Measurements from ENCODE around the gene VWDE. TPM values are rescaled to one million over a fixed set of nuclear protein-coding genes. Genes with fewer than 3 reads are reported as not detected.

VWDE gene
- total and polyA plus RNA-seq, 9 donors, result 0.79 to 5.8 (median 2.3) TPM

GRCh38 chr7:12378389-12378788, 25.3 kb downstream of the VWDE start:
- DNase-seq, result peak; percentile 22

GRCh38 chr7:12377406-12377805, 26.3 kb downstream of the VWDE start:
- no CpG with 5 or more reads among the region's 5 CpGs for WGBS (ENCODE audit: insufficient coverage)
- Histone ChIP-seq H3K27ac (ENCODE audit: low read length) (no peak overlapping the region), H3K4me3 (ENCODE audit: low read length) (no peak overlapping the region), H3K4me1 (ENCODE audit: control insufficient read depth, insufficient read depth, low read length) (no peaks in the 10 kb centered on the region), H3K9me3 (replicated peaks; ENCODE audit: control insufficient read depth, low read depth, low read length) (no peaks in the 10 kb centered on the region), H3K36me3 (ENCODE audit: control insufficient read depth, insufficient read depth, low read length) (no peaks in the 10 kb centered on the region), H3K27me3 (ENCODE audit: control insufficient read depth, insufficient read depth, low read length) (no peaks in the 10 kb centered on the region)
- DNase-seq, result peak; percentile 59

More at GRCh38 chr7:12378389-12378788, 25.3 kb downstream of the VWDE start:
- Histone ChIP-seq H3K4me3 (ENCODE audit: low read length) (no peak overlapping the region), H3K27ac (ENCODE audit: low read length) (no peak overlapping the region), H3K27me3 (ENCODE audit: control insufficient read depth, insufficient read depth, low read length) (no peaks in the 10 kb centered on the region), H3K9me3 (replicated peaks; ENCODE audit: control insufficient read depth, low read depth, low read length) (no peaks in the 10 kb centered on the region), H3K36me3 (ENCODE audit: control insufficient read depth, insufficient read depth, low read length) (no peaks in the 10 kb centered on the region), H3K4me1 (ENCODE audit: control insufficient read depth, insufficient read depth, low read length) (no peaks in the 10 kb centered on the region)
- WGBS (ENCODE audit: insufficient coverage), result no CpG with 5 or more reads among the region's 2 CpGs

- no peaks in the 10 kb centered on the region for H3K27me3 ChIP-seq (ENCODE audit: control insufficient read depth, insufficient read depth, low read length)
- H3K27ac ChIP-seq (ENCODE audit: low read length), result no peak overlapping the region
- WGBS (ENCODE audit: insufficient coverage), result no CpG with 5 or more reads among the region's 5 CpGs
- no peak overlapping the region for H3K4me3 ChIP-seq (ENCODE audit: low read length)
- no peaks in the 10 kb centered on the region for H3K36me3 ChIP-seq (ENCODE audit: control insufficient read depth, insufficient read depth, low read length)
- peaks cover 2% of the 10 kb centered on the region for H3K4me1 ChIP-seq (ENCODE audit: control insufficient read depth, insufficient read depth, low read length)
- DNase-seq, result no peak
- H3K9me3 ChIP-seq (replicated peaks; ENCODE audit: control insufficient read depth, low read depth, low read length), result no peaks in the 10 kb centered on the region
Observed at GRCh38 chr7:12373580-12374263, 29.9 kb downstream of the VWDE start.

DNA sequence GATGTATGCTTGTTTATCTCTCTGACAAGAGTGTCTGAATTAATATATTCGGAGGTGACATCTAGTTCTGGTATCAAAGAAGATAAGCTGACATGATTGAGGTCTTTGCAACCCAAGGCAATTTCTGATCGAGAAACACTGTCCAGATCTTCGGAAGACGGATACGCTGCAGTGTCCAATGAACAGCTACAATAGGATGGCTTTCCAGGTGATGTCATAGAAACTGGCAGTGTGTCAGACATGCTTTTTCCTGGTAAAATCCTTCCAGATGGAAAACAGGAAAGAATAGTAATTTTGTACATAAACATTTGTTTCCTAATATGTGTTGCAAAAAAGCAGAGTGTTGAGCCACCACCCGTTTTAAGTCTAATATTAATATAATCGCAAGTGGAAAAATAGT, 33.4 kb downstream of the VWDE start:
- H3K36me3 ChIP-seq (ENCODE audit: control insufficient read depth, insufficient read depth, low read length), result no peaks in the 10 kb centered on the region
- peak; percentile 93 for DNase-seq
- peaks cover 2% of the 10 kb centered on the region for H3K4me1 ChIP-seq (ENCODE audit: control insufficient read depth, insufficient read depth, low read length)
- no peak overlapping the region for H3K4me3 ChIP-seq (ENCODE audit: low read length)
- no peaks in the 10 kb centered on the region for H3K27me3 ChIP-seq (ENCODE audit: control insufficient read depth, insufficient read depth, low read length)
- 27% methylated on average over 5 of the region's 7 CpGs for WGBS (ENCODE audit: insufficient coverage)
- H3K9me3 ChIP-seq (replicated peaks; ENCODE audit: control insufficient read depth, low read depth, low read length), result no peaks in the 10 kb centered on the region
- peak overlapping the region; percentile 88 for H3K27ac ChIP-seq (ENCODE audit: low read length)

DNA sequence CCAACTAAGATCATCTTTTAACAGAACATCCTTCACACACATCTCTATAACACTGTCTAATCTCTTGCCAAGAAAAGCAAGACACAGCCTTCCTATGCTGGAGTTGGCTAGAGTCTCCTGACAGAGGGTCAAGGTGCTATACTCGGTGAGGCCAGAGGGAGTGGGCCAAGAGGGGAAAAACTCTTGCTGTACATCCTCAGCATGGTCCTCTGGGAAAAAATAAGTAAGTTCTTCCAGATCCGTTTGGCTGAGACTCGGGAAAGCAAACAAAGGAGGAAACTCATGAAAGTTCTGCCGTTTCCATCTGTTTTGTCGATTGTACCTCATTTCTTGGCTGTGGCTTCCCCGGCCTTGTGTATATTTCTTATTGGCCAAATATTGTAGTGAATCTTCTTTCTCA, 33.9 kb downstream of the VWDE start:
- Histone ChIP-seq H3K36me3 (ENCODE audit: control insufficient read depth, insufficient read depth, low read length) (no peaks in the 10 kb centered on the region), H3K27ac (ENCODE audit: low read length) (peak overlapping the region; percentile 88), H3K4me1 (ENCODE audit: control insufficient read depth, insufficient read depth, low read length) (peaks cover 2% of the 10 kb centered on the region), H3K9me3 (replicated peaks; ENCODE audit: control insufficient read depth, low read depth, low read length) (no peaks in the 10 kb centered on the region), H3K4me3 (ENCODE audit: low read length) (no peak overlapping the region), H3K27me3 (ENCODE audit: control insufficient read depth, insufficient read depth, low read length) (no peaks in the 10 kb centered on the region)
- peak; percentile 97 for DNase-seq
- WGBS (ENCODE audit: insufficient coverage), result 12% methylated on average over 2 of the region's 6 CpGs

- no peak overlapping the region for H3K27ac ChIP-seq (ENCODE audit: low read length)
- no peak overlapping the region for H3K4me3 ChIP-seq (ENCODE audit: low read length)
- no peaks in the 10 kb centered on the region for H3K9me3 ChIP-seq (replicated peaks; ENCODE audit: control insufficient read depth, low read depth, low read length)
- no peak for DNase-seq
- no peaks in the 10 kb centered on the region for H3K36me3 ChIP-seq (ENCODE audit: control insufficient read depth, insufficient read depth, low read length)
- H3K4me1 ChIP-seq (ENCODE audit: control insufficient read depth, insufficient read depth, low read length), result peaks cover 2% of the 10 kb centered on the region
- no peaks in the 10 kb centered on the region for H3K27me3 ChIP-seq (ENCODE audit: control insufficient read depth, insufficient read depth, low read length)
Observed at GRCh38 chr7:12369072-12369471, 34.6 kb downstream of the VWDE start.

DNA sequence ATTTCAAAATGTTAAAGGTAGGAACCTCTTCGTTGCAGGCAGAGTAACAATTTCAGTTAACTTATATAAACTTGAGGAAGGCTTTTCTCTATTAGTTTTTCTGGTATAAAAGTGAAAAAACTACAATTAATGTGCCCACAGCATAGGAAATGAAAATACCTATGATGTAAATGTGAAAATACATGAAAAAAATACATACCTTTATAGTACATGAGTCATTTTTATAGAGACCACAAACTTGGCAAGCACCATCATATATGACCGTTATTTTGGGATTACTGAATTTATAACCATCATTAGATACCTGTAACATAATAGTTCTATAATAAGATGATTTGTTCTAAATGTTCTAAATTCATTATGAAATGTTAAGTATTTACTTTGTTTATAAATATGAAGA, 42.7 kb downstream of the VWDE start:
- Histone ChIP-seq H3K36me3 (ENCODE audit: control insufficient read depth, insufficient read depth, low read length) (no peaks in the 10 kb centered on the region), H3K4me1 (ENCODE audit: control insufficient read depth, insufficient read depth, low read length) (no peaks in the 10 kb centered on the region), H3K27me3 (ENCODE audit: control insufficient read depth, insufficient read depth, low read length) (no peaks in the 10 kb centered on the region), H3K4me3 (ENCODE audit: low read length) (no peak overlapping the region), H3K27ac (ENCODE audit: low read length) (no peak overlapping the region), H3K9me3 (replicated peaks; ENCODE audit: control insufficient read depth, low read depth, low read length) (no peaks in the 10 kb centered on the region)
- no peak for DNase-seq
- WGBS (ENCODE audit: insufficient coverage), result no CpG with 5 or more reads among the region's 2 CpGs

- no peaks in the 10 kb centered on the region for H3K27me3 ChIP-seq (ENCODE audit: control insufficient read depth, insufficient read depth, low read length)
- H3K4me1 ChIP-seq (ENCODE audit: control insufficient read depth, insufficient read depth, low read length), result no peaks in the 10 kb centered on the region
- H3K36me3 ChIP-seq (ENCODE audit: control insufficient read depth, insufficient read depth, low read length), result no peaks in the 10 kb centered on the region
- no peaks in the 10 kb centered on the region for H3K9me3 ChIP-seq (replicated peaks; ENCODE audit: control insufficient read depth, low read depth, low read length)
- no peak overlapping the region for H3K27ac ChIP-seq (ENCODE audit: low read length)
- no peak for DNase-seq
- no peak overlapping the region for H3K4me3 ChIP-seq (ENCODE audit: low read length)
Observed at GRCh38 chr7:12358694-12359093, 45.0 kb downstream of the VWDE start.

GRCh38 chr7:12357508-12357907, 46.2 kb downstream of the VWDE start:
- Histone ChIP-seq H3K27ac (ENCODE audit: low read length) (no peak overlapping the region), H3K4me3 (ENCODE audit: low read length) (no peak overlapping the region), H3K4me1 (ENCODE audit: control insufficient read depth, insufficient read depth, low read length) (no peaks in the 10 kb centered on the region), H3K27me3 (ENCODE audit: control insufficient read depth, insufficient read depth, low read length) (no peaks in the 10 kb centered on the region), H3K9me3 (replicated peaks; ENCODE audit: control insufficient read depth, low read depth, low read length) (no peaks in the 10 kb centered on the region), H3K36me3 (ENCODE audit: control insufficient read depth, insufficient read depth, low read length) (no peaks in the 10 kb centered on the region)
- no CpG with 5 or more reads among the region's 1 CpG for WGBS (ENCODE audit: insufficient coverage)
- DNase-seq, result no peak

DNA sequence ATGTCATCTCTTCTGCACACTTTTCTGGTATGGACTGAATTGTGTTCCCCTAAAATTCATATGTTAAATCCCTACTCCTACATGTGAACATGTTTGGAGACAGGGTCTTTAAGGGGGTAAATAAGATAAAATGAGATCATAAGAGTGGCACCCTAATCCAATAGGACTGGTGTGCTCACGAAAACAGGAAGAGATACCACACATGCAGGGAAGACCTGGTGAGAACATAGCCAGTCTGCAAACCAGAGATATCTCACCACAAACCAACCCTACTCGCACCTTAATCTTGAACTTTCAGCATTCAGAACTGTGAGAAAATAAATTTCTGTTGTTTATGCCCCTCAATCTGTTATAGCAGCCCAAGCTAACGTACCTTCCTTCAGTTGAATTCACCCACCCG, 51.8 kb downstream of the VWDE start:
- no peaks in the 10 kb centered on the region for H3K36me3 ChIP-seq (ENCODE audit: control insufficient read depth, insufficient read depth, low read length)
- H3K4me1 ChIP-seq (ENCODE audit: control insufficient read depth, insufficient read depth, low read length), result no peaks in the 10 kb centered on the region
- H3K4me3 ChIP-seq (ENCODE audit: low read length), result no peak overlapping the region
- DNase-seq, result no peak
- H3K9me3 ChIP-seq (replicated peaks; ENCODE audit: control insufficient read depth, low read depth, low read length), result no peaks in the 10 kb centered on the region
- H3K27me3 ChIP-seq (ENCODE audit: control insufficient read depth, insufficient read depth, low read length), result no peaks in the 10 kb centered on the region
- H3K27ac ChIP-seq (ENCODE audit: low read length), result no peak overlapping the region
- WGBS (ENCODE audit: insufficient coverage), result 92% methylated on average over 2 of the region's 4 CpGs

- no peaks in the 10 kb centered on the region for H3K4me1 ChIP-seq (ENCODE audit: control insufficient read depth, insufficient read depth, low read length)
- H3K27ac ChIP-seq (ENCODE audit: low read length), result no peak overlapping the region
- no peaks in the 10 kb centered on the region for H3K9me3 ChIP-seq (replicated peaks; ENCODE audit: control insufficient read depth, low read depth, low read length)
- no peaks in the 10 kb centered on the region for H3K36me3 ChIP-seq (ENCODE audit: control insufficient read depth, insufficient read depth, low read length)
- no peak overlapping the region for H3K4me3 ChIP-seq (ENCODE audit: low read length)
- WGBS (ENCODE audit: insufficient coverage), result no CpG with 5 or more reads among the region's 3 CpGs
- DNase-seq, result no peak
- no peaks in the 10 kb centered on the region for H3K27me3 ChIP-seq (ENCODE audit: control insufficient read depth, insufficient read depth, low read length)
Observed at GRCh38 chr7:12350971-12351370, 52.7 kb downstream of the VWDE start.

Measured in muscle of leg (tissue), 11 donors.